ENCODE data around the gene NMU.

NMU gene

GRCh38 chr4:55600640-55601039 is 35.5 kb downstream of the NMU start:
- Histone ChIP-seq H3K4me3 (ENCODE audit: low read depth, low read length) (no peak overlapping the region), H3K4me1 (ENCODE audit: control insufficient read depth, insufficient read depth, low read length) (no peaks in the 10 kb centered on the region), H3K27ac (ENCODE audit: extremely low read depth, low read depth, low read length) (no peak overlapping the region), H3K9me3 (ENCODE audit: control insufficient read depth, insufficient read depth, low read depth, low read length) (no peaks in the 10 kb centered on the region), H3K36me3 (ENCODE audit: control insufficient read depth in 2 of 2, insufficient read depth in 1 of 2, low read length in 2 of 2) (peaks cover 0 to 8% of the 10 kb centered on the region in 2 experiments; a peak in 1 of 3 replicates)
- TF ChIP-seq ZNF596 (tag by site-specific recombination; IDR thresholded peaks at IDR 0.05) (no peak), ZNF335 (tag by site-specific recombination; conservative IDR thresholded peaks at IDR 0.05) (no peak), ZBTB8A (tag by site-specific recombination; IDR thresholded peaks at IDR 0.05) (no peak), ZNF155 (tag by site-specific recombination; IDR thresholded peaks at IDR 0.05) (no peak), SP3 (tag by site-specific recombination; IDR thresholded peaks at IDR 0.05) (no peak), ZNF214 (tag by site-specific recombination; IDR thresholded peaks at IDR 0.05; ENCODE audit: borderline replicate concordance) (no peak), ZNF211 (tag by site-specific recombination; IDR thresholded peaks at IDR 0.05; ENCODE audit: low read depth) (no peak), SETDB1 (IDR thresholded peaks at IDR 0.05; ENCODE audit: insufficient read length, low read length) (no peak), ZNF600 (tag by site-specific recombination; IDR thresholded peaks at IDR 0.05) (no peak), ZNF146 (tag by site-specific recombination; IDR thresholded peaks at IDR 0.05) (no peak), GLI4 (tag by site-specific recombination; IDR thresholded peaks at IDR 0.05) (no peak), ZNF23 (tag by site-specific recombination; IDR thresholded peaks at IDR 0.05; ENCODE audit: borderline replicate concordance) (no peak), ZNF610 (tag by site-specific recombination; IDR thresholded peaks at IDR 0.05; ENCODE audit: borderline replicate concordance) (no peak), ZFHX2 (tag by site-specific recombination; conservative IDR thresholded peaks at IDR 0.05) (no peak), ZNF19 (tag by site-specific recombination; IDR thresholded peaks at IDR 0.05; ENCODE audit: low read depth) (no peak), ZNF350 (tag by site-specific recombination; IDR thresholded peaks at IDR 0.05) (no peak)
- TF ChIP-seq, protein P1, sequence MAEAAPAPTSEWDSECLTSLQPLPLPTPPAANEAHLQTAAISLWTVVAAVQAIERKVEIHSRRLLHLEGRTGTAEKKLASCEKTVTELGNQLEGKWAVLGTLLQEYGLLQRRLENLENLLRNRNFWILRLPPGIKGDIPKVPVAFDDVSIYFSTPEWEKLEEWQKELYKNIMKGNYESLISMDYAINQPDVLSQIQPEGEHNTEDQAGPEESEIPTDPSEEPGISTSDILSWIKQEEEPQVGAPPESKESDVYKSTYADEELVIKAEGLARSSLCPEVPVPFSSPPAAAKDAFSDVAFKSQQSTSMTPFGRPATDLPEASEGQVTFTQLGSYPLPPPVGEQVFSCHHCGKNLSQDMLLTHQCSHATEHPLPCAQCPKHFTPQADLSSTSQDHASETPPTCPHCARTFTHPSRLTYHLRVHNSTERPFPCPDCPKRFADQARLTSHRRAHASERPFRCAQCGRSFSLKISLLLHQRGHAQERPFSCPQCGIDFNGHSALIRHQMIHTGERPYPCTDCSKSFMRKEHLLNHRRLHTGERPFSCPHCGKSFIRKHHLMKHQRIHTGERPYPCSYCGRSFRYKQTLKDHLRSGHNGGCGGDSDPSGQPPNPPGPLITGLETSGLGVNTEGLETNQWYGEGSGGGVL (tag by site-specific recombination; IDR thresholded peaks at IDR 0.05), result no peak
- TF ChIP-seq, protein P2, sequence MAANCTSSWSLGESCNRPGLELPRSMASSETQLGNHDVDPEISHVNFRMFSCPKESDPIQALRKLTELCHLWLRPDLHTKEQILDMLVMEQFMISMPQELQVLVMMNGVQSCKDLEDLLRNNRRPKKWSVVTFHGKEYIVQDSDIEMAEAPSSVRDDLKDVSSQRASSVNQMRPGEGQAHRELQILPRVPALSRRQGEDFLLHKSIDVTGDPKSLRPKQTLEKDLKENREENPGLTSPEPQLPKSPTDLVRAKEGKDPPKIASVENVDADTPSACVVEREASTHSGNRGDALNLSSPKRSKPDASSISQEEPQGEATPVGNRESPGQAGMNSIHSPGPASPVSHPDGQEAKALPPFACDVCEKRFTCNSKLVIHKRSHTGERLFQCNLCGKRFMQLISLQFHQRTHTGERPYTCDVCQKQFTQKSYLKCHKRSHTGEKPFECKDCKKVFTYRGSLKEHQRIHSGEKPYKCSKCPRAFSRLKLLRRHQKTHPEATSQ (tag by site-specific recombination; IDR thresholded peaks at IDR 0.05), result no peak
- TF ChIP-seq, protein P3, sequence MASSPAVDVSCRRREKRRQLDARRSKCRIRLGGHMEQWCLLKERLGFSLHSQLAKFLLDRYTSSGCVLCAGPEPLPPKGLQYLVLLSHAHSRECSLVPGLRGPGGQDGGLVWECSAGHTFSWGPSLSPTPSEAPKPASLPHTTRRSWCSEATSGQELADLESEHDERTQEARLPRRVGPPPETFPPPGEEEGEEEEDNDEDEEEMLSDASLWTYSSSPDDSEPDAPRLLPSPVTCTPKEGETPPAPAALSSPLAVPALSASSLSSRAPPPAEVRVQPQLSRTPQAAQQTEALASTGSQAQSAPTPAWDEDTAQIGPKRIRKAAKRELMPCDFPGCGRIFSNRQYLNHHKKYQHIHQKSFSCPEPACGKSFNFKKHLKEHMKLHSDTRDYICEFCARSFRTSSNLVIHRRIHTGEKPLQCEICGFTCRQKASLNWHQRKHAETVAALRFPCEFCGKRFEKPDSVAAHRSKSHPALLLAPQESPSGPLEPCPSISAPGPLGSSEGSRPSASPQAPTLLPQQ (tag by site-specific recombination; IDR thresholded peaks at IDR 0.05), result no peak
- ChIA-PET POLR2A (no interaction called here), CTCF (no interaction called here)

GRCh38 chr4:55598641-55599040 is 37.5 kb downstream of the NMU start:
- H3K4me3 ChIP-seq (ENCODE audit: low read depth, low read length), result no peak overlapping the region
- H3K27ac ChIP-seq (ENCODE audit: extremely low read depth, low read depth, low read length), result no peak overlapping the region
- no peaks in the 10 kb centered on the region for H3K9me3 ChIP-seq (ENCODE audit: control insufficient read depth, insufficient read depth, low read depth, low read length)
- ChIA-PET POLR2A (no interaction called here), CTCF (no interaction called here)
- H3K4me1 ChIP-seq (ENCODE audit: control insufficient read depth, insufficient read depth, low read length), result no peaks in the 10 kb centered on the region
- H3K36me3 ChIP-seq (ENCODE audit: control insufficient read depth in 2 of 2, insufficient read depth in 1 of 2, low read length in 2 of 2), result peaks cover 0 to 3% of the 10 kb centered on the region in 2 experiments; a peak in 1 of 3 replicates
- TF ChIP-seq ZNF654 (tag by site-specific recombination; IDR thresholded peaks at IDR 0.05; ENCODE audit: low read depth), result no peak
- no peak for TF ChIP-seq ZNF155 (tag by site-specific recombination; IDR thresholded peaks at IDR 0.05)
- no peak for TF ChIP-seq ZNF558 (tag by site-specific recombination; IDR thresholded peaks at IDR 0.05)
- TF ChIP-seq ZBTB48 (tag by site-specific recombination; IDR thresholded peaks at IDR 0.05), result no peak
- no peak for TF ChIP-seq KLF7 (tag by site-specific recombination; IDR thresholded peaks at IDR 0.05; ENCODE audit: borderline replicate concordance)
- TF ChIP-seq ZNF777 (tag by site-specific recombination; IDR thresholded peaks at IDR 0.05; ENCODE audit: borderline replicate concordance), result no peak
- TF ChIP-seq ZNF19 (tag by site-specific recombination; IDR thresholded peaks at IDR 0.05; ENCODE audit: low read depth), result no peak
- no peak for TF ChIP-seq ZNF324 (tag by site-specific recombination; IDR thresholded peaks at IDR 0.05)
